ENCODE results near the gene SPECC1L.
"Not testable (repeated sequence)": the region's sequence is repeated elsewhere in the genome, so short reads cannot be mapped to it uniquely, and the experiment has no call there.

Gene SPECC1L

GRCh38 chr22:24270556-24271385 lies at the start of gene SPECC1L:
Gene SPECC1L (plus strand): TSS chr22:24270831. CDS start chr22:24302232, 31,401 bp downstream.
- peak; percentile 86 for DNase-seq

- no peak for DNase-seq
Observed at GRCh38 chr22:24224468-24224867, 46.2 kb upstream of the SPECC1L start.

GRCh38 chr22:24225044-24225601 lies 45.5 kb upstream of the SPECC1L start:
- DNase-seq, result no peak

GRCh38 chr22:24225951-24226350 lies 44.7 kb upstream of the SPECC1L start:
- no peak for DNase-seq

- DNase-seq, result no peak
Observed at GRCh38 chr22:24230911-24231656, 39.5 kb upstream of the SPECC1L start.

- no peak for DNase-seq
Observed at GRCh38 chr22:24231706-24232105, 38.9 kb upstream of the SPECC1L start.

GRCh38 chr22:24232124-24232523 lies 38.5 kb upstream of the SPECC1L start:
- no peak for DNase-seq

- DNase-seq, result no peak
Observed at GRCh38 chr22:24232725-24233124, 37.9 kb upstream of the SPECC1L start.

GRCh38 chr22:24233235-24233634 lies 37.4 kb upstream of the SPECC1L start:
- DNase-seq, result no peak

GRCh38 chr22:24233816-24234215 lies 36.8 kb upstream of the SPECC1L start:
- no peak for DNase-seq

- DNase-seq, result no peak
Observed at GRCh38 chr22:24235315-24235714, 35.3 kb upstream of the SPECC1L start.

GRCh38 chr22:24236656-24237055 lies 34.0 kb upstream of the SPECC1L start:
- no peak for DNase-seq

GRCh38 chr22:24238101-24238694 lies 32.4 kb upstream of the SPECC1L start:
- DNase-seq, result not testable (repeated sequence)

- DNase-seq, result no peak
Observed at GRCh38 chr22:24240381-24240780, 30.2 kb upstream of the SPECC1L start.

GRCh38 chr22:24240985-24241692 lies 29.5 kb upstream of the SPECC1L start:
- not testable (repeated sequence) for DNase-seq

GRCh38 chr22:24243417-24243816 lies 27.2 kb upstream of the SPECC1L start:
- DNase-seq, result peak; percentile 67

- no peak for DNase-seq
Observed at GRCh38 chr22:24244144-24244787, 26.4 kb upstream of the SPECC1L start.

- DNase-seq, result peak; percentile 12
Observed at GRCh38 chr22:24245030-24245431, 25.6 kb upstream of the SPECC1L start, which contains the start of gene GGT5. Gene GGT5 (minus strand): TSS chr22:24245082. CDS start chr22:24244725, 357 bp downstream.

GRCh38 chr22:24245584-24246561 lies 24.8 kb upstream of the SPECC1L start:
- DNase-seq, result not testable (repeated sequence)

- DNase-seq, result peak; percentile 49
Observed at GRCh38 chr22:24247011-24247507, 23.6 kb upstream of the SPECC1L start.

Data from NCI-H2171 treated with DMSO at 0.1 percent for 48 hours (cell line).